EH (cell line): Measurements from ENCODE around the gene ADAMTS17.

ENCODE experiments used
- DNase-seq: peaks from one replicate; pipeline ENCODE4 v3.0.0-alpha.2; 2015; ENCODE audit warnings: low read depth

ADAMTS17 gene, protein sequence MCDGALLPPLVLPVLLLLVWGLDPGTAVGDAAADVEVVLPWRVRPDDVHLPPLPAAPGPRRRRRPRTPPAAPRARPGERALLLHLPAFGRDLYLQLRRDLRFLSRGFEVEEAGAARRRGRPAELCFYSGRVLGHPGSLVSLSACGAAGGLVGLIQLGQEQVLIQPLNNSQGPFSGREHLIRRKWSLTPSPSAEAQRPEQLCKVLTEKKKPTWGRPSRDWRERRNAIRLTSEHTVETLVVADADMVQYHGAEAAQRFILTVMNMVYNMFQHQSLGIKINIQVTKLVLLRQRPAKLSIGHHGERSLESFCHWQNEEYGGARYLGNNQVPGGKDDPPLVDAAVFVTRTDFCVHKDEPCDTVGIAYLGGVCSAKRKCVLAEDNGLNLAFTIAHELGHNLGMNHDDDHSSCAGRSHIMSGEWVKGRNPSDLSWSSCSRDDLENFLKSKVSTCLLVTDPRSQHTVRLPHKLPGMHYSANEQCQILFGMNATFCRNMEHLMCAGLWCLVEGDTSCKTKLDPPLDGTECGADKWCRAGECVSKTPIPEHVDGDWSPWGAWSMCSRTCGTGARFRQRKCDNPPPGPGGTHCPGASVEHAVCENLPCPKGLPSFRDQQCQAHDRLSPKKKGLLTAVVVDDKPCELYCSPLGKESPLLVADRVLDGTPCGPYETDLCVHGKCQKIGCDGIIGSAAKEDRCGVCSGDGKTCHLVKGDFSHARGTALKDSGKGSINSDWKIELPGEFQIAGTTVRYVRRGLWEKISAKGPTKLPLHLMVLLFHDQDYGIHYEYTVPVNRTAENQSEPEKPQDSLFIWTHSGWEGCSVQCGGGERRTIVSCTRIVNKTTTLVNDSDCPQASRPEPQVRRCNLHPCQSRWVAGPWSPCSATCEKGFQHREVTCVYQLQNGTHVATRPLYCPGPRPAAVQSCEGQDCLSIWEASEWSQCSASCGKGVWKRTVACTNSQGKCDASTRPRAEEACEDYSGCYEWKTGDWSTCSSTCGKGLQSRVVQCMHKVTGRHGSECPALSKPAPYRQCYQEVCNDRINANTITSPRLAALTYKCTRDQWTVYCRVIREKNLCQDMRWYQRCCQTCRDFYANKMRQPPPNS

DNA sequence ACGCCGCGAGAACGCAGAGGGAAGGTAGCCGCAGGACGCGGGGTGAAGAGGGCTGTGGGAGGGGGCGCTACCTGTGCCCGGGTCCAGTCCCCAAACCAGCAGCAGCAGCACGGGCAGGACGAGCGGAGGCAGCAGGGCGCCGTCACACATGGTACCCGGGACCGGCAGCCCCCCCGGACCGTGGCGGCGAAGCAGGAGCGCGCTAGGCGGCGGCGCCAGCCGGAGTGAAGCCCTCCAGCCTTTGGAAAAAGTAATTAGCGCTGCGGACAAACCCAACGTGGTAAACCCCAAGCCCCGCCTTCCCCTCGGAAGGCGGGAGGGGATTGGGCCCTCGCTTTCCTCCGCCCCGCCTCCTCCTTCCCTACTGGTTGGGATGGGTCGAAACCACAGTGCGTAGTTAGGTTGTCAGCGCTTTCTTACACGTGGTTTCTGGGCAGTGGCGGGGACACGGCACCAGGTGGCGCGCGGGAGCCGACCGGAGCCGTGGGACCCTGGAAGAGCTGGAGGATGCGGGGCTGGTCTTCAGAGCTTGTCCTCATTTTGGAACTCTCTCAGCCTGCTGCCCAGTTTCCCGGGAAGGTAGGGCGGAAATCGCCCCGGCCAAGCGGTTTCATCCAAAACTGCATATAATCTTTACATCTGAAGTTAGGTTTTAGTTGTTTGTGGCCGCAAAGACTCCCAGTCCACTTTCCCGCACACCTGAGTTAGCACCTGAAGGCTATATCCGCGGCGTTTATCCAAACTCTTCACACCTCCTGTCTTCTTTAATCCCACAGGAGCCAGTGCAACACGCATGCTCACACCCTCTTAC lies at the start of gene ADAMTS17:
ADAMTS17 (minus strand) TSS at position 226 of the 811 bp plus-strand sequence; CDS start at position 150, 76 bp downstream.
- peak; percentile 52 for DNase-seq

DNA sequence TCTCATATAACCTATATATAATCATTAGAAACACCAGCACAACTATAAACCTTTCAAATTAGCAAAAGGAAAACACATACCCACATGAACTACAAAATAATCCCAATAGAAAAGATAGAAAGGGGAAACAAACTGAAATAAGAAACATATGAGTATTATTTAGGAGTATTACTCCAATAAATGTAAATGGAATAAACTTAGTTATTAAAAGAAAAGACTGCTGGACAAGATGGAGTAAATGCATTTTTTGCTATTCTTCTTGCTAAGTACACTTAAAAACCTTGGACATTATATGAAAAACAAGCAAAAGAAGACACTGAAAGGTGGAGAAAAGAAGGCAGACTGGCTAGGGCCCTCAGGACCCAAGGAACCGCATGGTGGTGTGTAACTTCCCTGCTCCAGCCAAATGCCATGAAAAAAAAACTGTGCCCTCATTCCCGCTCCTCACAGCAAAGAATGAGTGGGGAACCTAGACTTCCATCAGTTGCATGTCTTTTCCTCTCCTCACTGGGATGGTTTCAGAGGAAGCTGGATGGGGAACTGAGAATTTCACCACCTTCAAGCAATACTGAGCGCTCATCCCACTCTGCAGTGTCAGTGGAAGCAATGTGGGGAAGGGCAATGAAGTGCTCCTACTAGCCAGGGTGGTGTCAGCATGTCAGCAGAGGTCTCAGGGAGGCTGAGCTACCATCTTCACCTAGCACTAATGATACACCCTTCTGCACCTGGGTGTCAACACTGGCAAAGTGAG lies 43.7 kb upstream of the ADAMTS17 start:
- no peak for DNase-seq

DNA sequence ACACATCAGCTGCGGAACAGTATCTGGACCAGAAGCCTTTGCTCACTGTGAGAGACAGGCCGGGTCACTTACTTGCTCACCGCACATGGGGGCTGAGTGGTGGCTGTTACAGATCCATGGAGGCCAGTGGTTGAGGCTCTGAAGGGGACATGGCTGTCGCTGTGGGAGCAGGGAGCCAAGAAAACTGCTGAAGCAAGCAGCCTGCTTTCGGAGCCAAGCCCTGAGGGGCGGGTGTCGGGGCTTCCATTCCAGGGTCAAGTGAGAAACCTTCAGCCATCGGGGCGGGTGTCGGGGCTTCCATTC lies 42.3 kb upstream of the ADAMTS17 start:
- no peak for DNase-seq

- DNase-seq = peak; percentile 0
These were observed 41.7 kb upstream of the ADAMTS17 start for GRCh38 chr15:100383302-100384107.

DNA sequence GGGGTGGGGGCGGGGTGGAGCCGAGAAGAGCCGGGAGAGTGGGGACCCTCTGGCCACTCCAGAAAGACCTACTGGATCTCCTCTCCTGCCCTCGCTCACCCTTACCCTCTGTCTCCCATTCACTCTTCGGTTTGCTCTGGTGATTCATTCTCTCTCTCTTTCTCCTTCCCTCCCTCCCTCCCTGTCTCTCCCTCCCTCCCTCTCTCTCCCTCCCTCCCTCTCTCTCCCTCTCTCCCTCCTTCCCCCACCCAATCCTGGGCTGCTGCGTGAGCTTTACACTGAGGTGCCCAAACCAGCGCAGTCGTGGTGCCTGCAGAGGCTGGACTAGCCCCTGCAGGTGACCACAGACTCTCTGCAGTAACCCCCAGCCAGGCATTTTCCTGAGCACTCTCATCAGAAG lies 32.2 kb upstream of the ADAMTS17 start:
- DNase-seq = no peak

DNA sequence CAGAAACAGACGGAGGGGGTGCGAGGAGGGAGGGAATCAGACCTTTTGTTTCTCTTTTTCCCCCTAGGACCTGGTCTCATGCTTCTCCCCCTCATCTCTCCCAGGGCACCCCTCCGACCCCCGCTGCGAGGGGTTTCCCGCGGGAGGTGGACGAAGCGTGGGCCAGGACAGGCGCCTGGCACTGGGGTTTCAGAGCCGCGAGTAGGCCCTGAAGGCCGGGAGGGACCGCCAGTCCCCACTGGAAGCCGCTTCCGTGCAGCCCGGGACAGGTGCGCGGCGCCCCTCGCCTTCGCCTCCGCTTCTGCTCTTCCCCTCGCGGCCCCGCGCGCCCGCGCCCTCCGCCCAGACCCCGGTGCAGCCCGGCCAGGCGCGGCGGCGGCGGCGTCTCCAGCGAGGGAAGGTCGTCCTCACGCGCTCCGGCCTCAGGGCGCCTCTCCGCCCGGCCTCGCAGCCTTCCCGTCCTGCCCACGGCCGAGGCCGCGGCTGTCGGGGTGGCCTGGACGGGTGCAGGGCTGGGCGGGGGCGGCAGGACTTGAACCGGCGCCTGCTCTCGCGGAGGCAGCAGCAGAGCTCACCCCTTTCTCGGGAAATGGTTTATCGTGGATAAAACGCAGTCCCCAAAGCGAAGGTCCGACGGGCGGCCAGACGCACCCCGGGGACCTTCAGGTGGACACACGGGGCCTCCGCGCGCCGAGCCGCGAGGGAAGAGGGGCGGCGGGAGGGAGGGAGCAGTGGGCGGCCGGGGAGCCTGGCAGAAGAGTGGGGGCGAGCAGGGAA lies 31.5 kb upstream of the ADAMTS17 start:
- no peak for DNase-seq

DNA sequence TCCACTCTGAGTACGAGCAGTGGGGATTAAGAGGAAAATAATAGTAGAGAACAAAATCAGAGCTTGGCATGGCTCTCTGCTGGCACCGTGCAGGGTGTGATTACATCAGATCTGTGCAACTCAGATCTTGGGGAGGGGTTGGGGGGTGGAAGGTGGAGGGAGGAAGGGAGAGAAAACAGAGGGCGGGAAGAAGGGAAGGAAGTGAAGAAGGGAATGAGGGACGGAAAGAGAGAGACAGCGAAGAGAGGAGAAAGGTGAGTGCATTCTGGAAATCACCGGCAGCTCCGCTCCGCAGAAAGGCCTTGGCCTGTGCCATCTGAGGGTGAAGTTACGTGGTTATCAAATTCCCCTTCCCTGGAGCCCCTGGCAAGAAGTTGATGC lies 31.0 kb upstream of the ADAMTS17 start:
- no peak for DNase-seq

DNA sequence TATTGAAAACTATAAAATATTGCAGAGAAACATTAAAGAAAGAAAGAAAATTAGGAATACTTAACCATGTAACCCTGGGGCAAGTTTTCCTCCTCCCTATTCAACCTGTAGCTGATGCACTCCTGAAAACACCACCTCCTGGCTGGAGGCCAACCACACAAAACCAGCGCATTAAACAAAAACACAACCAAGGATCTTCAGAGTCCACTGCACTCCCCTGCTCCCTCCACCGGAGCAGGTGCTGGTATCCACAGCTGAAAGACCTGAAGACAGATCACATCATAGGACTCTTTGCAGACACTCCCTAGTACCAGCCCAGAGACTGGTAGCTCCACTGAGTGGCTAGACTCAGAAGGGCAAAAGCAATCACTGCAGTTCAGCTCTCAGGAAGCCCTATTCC lies 13.6 kb upstream of the ADAMTS17 start:
- DNase-seq = no peak

- no peak for DNase-seq
These were observed 11.7 kb upstream of the ADAMTS17 start for GRCh38 chr15:100353449-100353848.

- peak; percentile 28 for DNase-seq
These were observed 8.9 kb upstream of the ADAMTS17 start for GRCh38 chr15:100350434-100351226.

DNA sequence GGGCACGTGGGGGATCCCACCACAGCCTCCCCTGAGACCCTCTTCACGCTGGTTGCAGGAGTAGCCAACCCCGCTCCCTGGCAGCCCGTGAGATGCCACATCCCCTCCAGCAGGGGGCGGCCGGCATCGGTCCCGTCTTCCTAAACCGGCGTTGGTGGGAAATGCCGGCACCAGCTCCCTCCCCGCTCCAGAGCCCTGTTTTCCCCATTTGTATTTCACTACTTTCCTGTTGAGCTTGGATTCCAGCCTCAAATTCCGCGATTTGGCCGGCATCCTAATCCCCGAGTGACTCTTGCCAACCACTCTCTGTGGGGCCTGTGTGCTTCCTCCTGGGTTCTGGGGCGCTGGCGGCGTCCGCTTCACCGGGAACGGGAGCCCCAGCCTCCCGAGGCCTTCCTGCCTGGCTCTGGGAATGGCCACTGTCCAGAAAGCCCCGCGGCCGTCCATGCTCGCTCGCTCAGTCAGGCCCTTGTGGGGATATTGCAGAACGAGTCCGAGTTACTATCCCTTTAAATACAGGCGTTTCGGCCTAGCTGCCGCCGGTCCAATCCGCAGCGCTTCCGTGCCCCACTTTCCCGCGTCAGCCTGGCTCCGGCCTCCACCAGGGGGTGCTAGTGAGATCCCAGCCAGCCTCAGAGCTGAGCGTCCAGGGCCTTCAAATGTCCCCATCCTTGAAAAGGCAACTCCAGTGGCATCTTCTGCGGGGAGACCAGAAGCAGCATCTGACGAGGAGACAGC lies 8.1 kb upstream of the ADAMTS17 start:
- DNase-seq = peak; percentile 73

DNA sequence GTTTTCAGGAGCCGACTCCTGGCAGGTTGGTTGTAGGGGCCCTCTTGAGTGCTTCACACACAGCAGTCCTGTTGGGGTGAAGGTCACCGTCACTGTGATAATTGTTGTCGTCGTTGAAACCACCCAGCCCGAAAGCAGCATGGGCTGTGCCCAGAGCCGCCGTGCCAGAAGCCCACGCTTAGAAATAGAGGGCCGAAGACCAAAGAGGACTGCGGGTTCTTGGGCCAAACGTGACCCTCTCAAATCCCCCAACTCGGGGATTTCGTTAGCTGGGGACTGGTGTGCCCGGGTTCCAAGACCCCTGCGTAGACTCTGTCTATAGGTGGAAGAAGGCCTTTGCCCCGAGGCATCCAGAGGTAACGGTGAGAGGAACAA lies 7.5 kb upstream of the ADAMTS17 start:
- DNase-seq = no peak

GRCh38 chr15:100348578-100348977 lies 6.8 kb upstream of the ADAMTS17 start:
- DNase-seq = no peak

- DNase-seq = no peak
These were observed 5.2 kb upstream of the ADAMTS17 start for GRCh38 chr15:100346866-100347512.

- DNase-seq = no peak
These were observed 3.7 kb upstream of the ADAMTS17 start for GRCh38 chr15:100345438-100345837.

- no peak for DNase-seq
These were observed 1.5 kb upstream of the ADAMTS17 start for GRCh38 chr15:100343251-100343650.

- no peak for DNase-seq
These were observed 481 bp downstream of the ADAMTS17 start for GRCh38 chr15:100341239-100341749.
